GM21717 (cell line): ENCODE results near the gene RANBP3.

Experiments used
- ATAC-seq: cut with Tn5 transposase; IDR thresholded peaks from one replicate; pipeline ENCODE4 v1.9.1; 2021; ENCODE audit warnings: mild to moderate bottlenecking, moderate library complexity; ENCODE audit not compliant: unreplicated experiment

The RANBP3 gene

GRCh38 chr19:5953030-5953589 is 24.8 kb downstream of the RANBP3 start:
- ATAC-seq = no peak

- ATAC-seq = no peak
Observed at GRCh38 chr19:5952193-5953029, 25.5 kb downstream of the RANBP3 start.

GRCh38 chr19:5951338-5951861 is 26.5 kb downstream of the RANBP3 start:
- ATAC-seq = no peak

- ATAC-seq = no peak
Observed at GRCh38 chr19:5950741-5951140, 27.2 kb downstream of the RANBP3 start.

GRCh38 chr19:5949792-5950305 is 28.1 kb downstream of the RANBP3 start:
- no peak for ATAC-seq

GRCh38 chr19:5948752-5949564 is 29.0 kb downstream of the RANBP3 start:
- ATAC-seq = no peak

- ATAC-seq = no peak
Observed at GRCh38 chr19:5947435-5947834, 30.5 kb downstream of the RANBP3 start.

GRCh38 chr19:5943623-5944022 is 34.3 kb downstream of the RANBP3 start:
- ATAC-seq = no peak

- no peak for ATAC-seq
Observed at GRCh38 chr19:5943045-5943444, 34.9 kb downstream of the RANBP3 start.

- ATAC-seq = no peak
Observed at GRCh38 chr19:5941673-5942072, 36.3 kb downstream of the RANBP3 start.

- no peak for ATAC-seq
Observed at GRCh38 chr19:5940260-5941208, 37.4 kb downstream of the RANBP3 start.

GRCh38 chr19:5937550-5937949 is 40.4 kb downstream of the RANBP3 start:
- ATAC-seq = no peak

GRCh38 chr19:5936292-5936592 is 41.7 kb downstream of the RANBP3 start:
- ATAC-seq = no peak

GRCh38 chr19:5935473-5936291 is 42.3 kb downstream of the RANBP3 start:
- ATAC-seq = no peak

GRCh38 chr19:5934774-5935472 is 43.0 kb downstream of the RANBP3 start:
- no peak for ATAC-seq

- ATAC-seq = no peak
Observed at GRCh38 chr19:5934069-5934401, 43.9 kb downstream of the RANBP3 start.

- no peak for ATAC-seq
Observed at GRCh38 chr19:5933391-5934068, 44.4 kb downstream of the RANBP3 start.

GRCh38 chr19:5932609-5933262 is 45.2 kb downstream of the RANBP3 start:
- no peak for ATAC-seq
